Tibial artery (tissue), 4 donors: ENCODE data around the gene MAX.

Experiments
- DNase-seq, 2 donors: peaks; one replicate each; pipeline ENCODE4 v3.0.0-alpha.2; 2019
- H3K27ac ChIP-seq, 2 donors: fragments of 200-600 bp; sonication (generic) in 1 of 2; 1 replicate in 1 of 2; 2 replicates in 1 of 2; pipeline ENCODE4 v1.5.1; 2018 to 2019; ENCODE audit warnings: mild to moderate bottlenecking in 1 of 2
- H3K27me3 ChIP-seq, 2 donors: fragments of 200-600 bp; sonication (generic) in 1 of 2; one replicate each; pipeline versions ENCODE4 v1.5.1 to v1.6.0; 2016 to 2019
- H3K36me3 ChIP-seq, 3 donors: fragments of 200-600 bp; sonication (generic) in 2 of 3; one replicate each; pipeline ENCODE4 v1.5.1; 2016 to 2019; ENCODE audit warnings: mild to moderate bottlenecking in 2 of 3
- H3K4me1 ChIP-seq, 4 donors: fragments of 200-600 bp; sonication (generic) in 2 of 4; 1 replicate in 3 of 4; 2 replicates in 1 of 4; pipeline ENCODE4 v1.5.1; 2016 to 2019
- H3K4me3 ChIP-seq, 2 donors: fragments of 200-600 bp; sonication (generic) in 1 of 2; 1 replicate in 1 of 2; 2 replicates in 1 of 2; pipeline ENCODE4 v1.5.1; 2018 to 2019; ENCODE audit warnings: mild to moderate bottlenecking in 2 of 2
- H3K9me3 ChIP-seq, 3 donors: fragments of 200-600 bp; sonication (generic) in 1 of 3; one replicate each; pipeline ENCODE4 v1.5.1; 2016 to 2019
- CTCF ChIP-seq, 2 experiments: fragments of 200-600 bp in 1 of 2; fragments of 450-650 bp in 1 of 2; IDR thresholded peaks; one replicate each; pipeline ENCODE4 v1.5.1; 2017 to 2019; ENCODE audit warnings: antibody characterized with exemption in 2 of 2, mild to moderate bottlenecking in 1 of 2, moderate library complexity in 1 of 2
- intact Hi-C: fragments of 100-400 bp; cut with DNase I; formaldehyde crosslinking; loops from one replicate; pipeline ENCODE4 v1.15.0; 2023; ENCODE audit warnings: low total_unique reads

Gene MAX

GRCh38 chr14:65028937-65029336 lies 73.4 kb downstream of the MAX start:
- Histone ChIP-seq H3K4me3 (no peak overlapping the region), H3K27ac (no peak overlapping the region)
- intact Hi-C loops: no loop called here

GRCh38 chr14:65027127-65027799 lies 75.1 kb downstream of the MAX start:
- DNase-seq: no peak
- Histone ChIP-seq H3K36me3 (peaks cover 11 to 53% (median 18%) of the 10 kb centered on the region in 3 donors), H3K4me3 (no peak overlapping the region), H3K27me3 (no peaks in the 10 kb centered on the region), H3K4me1 (no peaks in the 10 kb centered on the region), H3K27ac (no peak overlapping the region), H3K9me3 (no peaks in the 10 kb centered on the region)
- no peak for TF ChIP-seq CTCF (IDR thresholded peaks at IDR 0.05)
- intact Hi-C loops: no loop called here

More at GRCh38 chr14:65028937-65029336, 73.4 kb downstream of the MAX start:
- Histone ChIP-seq H3K27me3 (no peaks in the 10 kb centered on the region), H3K4me1 (no peaks in the 10 kb centered on the region), H3K9me3 (no peaks in the 10 kb centered on the region), H3K36me3 (peaks cover 24 to 66% (median 25%) of the 10 kb centered on the region in 3 donors)
- DNase-seq: no peak
- TF ChIP-seq CTCF (IDR thresholded peaks at IDR 0.05): no peak

GRCh38 chr14:65026526-65026925 lies 75.8 kb downstream of the MAX start:
- Histone ChIP-seq H3K27ac (no peak overlapping the region), H3K36me3 (peaks cover 11 to 47% (median 15%) of the 10 kb centered on the region in 3 donors), H3K9me3 (no peaks in the 10 kb centered on the region), H3K4me1 (no peaks in the 10 kb centered on the region), H3K27me3 (no peaks in the 10 kb centered on the region), H3K4me3 (no peak overlapping the region)
- no peak for TF ChIP-seq CTCF (IDR thresholded peaks at IDR 0.05)
- no peak for DNase-seq
- intact Hi-C loops: no loop called here

- no peak for DNase-seq
- no peak overlapping the region for H3K27ac ChIP-seq
- H3K9me3 ChIP-seq: no peaks in the 10 kb centered on the region
- no peaks in the 10 kb centered on the region for H3K27me3 ChIP-seq
- H3K4me3 ChIP-seq: no peak overlapping the region
- intact Hi-C loops: no loop called here
- H3K36me3 ChIP-seq: peaks cover 11 to 40% (median 15%) of the 10 kb centered on the region in 3 donors
- no peaks in the 10 kb centered on the region for H3K4me1 ChIP-seq
- TF ChIP-seq CTCF (IDR thresholded peaks at IDR 0.05): no peak
Measured at GRCh38 chr14:65025818-65026217, 76.5 kb downstream of the MAX start.
